Measurements from ENCODE around the gene FUZ.

FUZ gene

GRCh38 chr19:49772850-49773432 is 40.2 kb downstream of the FUZ start:
- H3K4me1 ChIP-seq, result peaks cover 7 to 31% (median 11%) of the 10 kb centered on the region in 10 experiments
- H3K9ac ChIP-seq, result 0 out of 22 replicates have a peak overlapping the region, but pooled peaks of 1 of the 11 experiments have one; percentile 13
- H3K36me3 ChIP-seq, result peaks cover 19 to 68% (median 45%) of the 10 kb centered on the region in 11 experiments; a peak in 18 of 22 replicates
- peaks cover 27 to 89% (median 65%) of the 10 kb centered on the region in 11 experiments; a peak in 18 of 22 replicates for H4K20me1 ChIP-seq
- no peak overlapping the region for H3K4me3 ChIP-seq
- H3K9me3 ChIP-seq (replicated peaks in 1 of 11), result no peaks in the 10 kb centered on the region
- no peak overlapping the region for H3K4me2 ChIP-seq
- no peak for TF ChIP-seq Cebpa-rat (IDR thresholded peaks at IDR 0.05)
- no peak overlapping the region for H3K27ac ChIP-seq
- no peaks in the 10 kb centered on the region for H3K27me3 ChIP-seq

GRCh38 chr19:49771674-49772139 is 41.4 kb downstream of the FUZ start:
- Histone ChIP-seq H3K9me3 (replicated peaks in 1 of 11) (no peaks in the 10 kb centered on the region), H3K4me2 (no peak overlapping the region), H3K4me1 (peaks cover 12 to 35% (median 17%) of the 10 kb centered on the region in 10 experiments), H3K36me3 (peaks cover 17 to 65% (median 43%) of the 10 kb centered on the region in 11 experiments; a peak in 18 of 22 replicates), H3K27me3 (no peaks in the 10 kb centered on the region), H3K4me3 (no peak overlapping the region), H3K27ac (no peak overlapping the region), H3K9ac (no peak overlapping the region), H4K20me1 (peaks cover 25 to 92% (median 67%) of the 10 kb centered on the region in 11 experiments; a peak in 18 of 22 replicates)
- TF ChIP-seq Cebpa-rat (IDR thresholded peaks at IDR 0.05), result no peak

GRCh38 chr19:49770529-49770928 is 42.6 kb downstream of the FUZ start:
- no peak overlapping the region for H3K4me2 ChIP-seq
- TF ChIP-seq Cebpa-rat (IDR thresholded peaks at IDR 0.05), result no peak
- H3K27ac ChIP-seq, result no peak overlapping the region
- peaks cover 10 to 54% (median 31%) of the 10 kb centered on the region in 11 experiments; a peak in 18 of 22 replicates for H3K36me3 ChIP-seq
- H4K20me1 ChIP-seq, result peaks cover 14 to 80% (median 56%) of the 10 kb centered on the region in 11 experiments; a peak in 18 of 22 replicates
- no peak overlapping the region for H3K4me3 ChIP-seq
- peaks cover 17 to 40% (median 21%) of the 10 kb centered on the region in 10 experiments for H3K4me1 ChIP-seq
- H3K27me3 ChIP-seq, result no peaks in the 10 kb centered on the region
- no peaks in the 10 kb centered on the region for H3K9me3 ChIP-seq (replicated peaks in 1 of 11)
- H3K9ac ChIP-seq, result no peak overlapping the region

- peaks cover 0 to 31% (median 16%) of the 10 kb centered on the region in 11 experiments; a peak in 14 of 22 replicates for H3K36me3 ChIP-seq
- no peaks in the 10 kb centered on the region for H3K9me3 ChIP-seq (replicated peaks in 1 of 11)
- peak overlapping the region; percentile 90 to 100 (median 98) for H3K4me2 ChIP-seq
- H3K4me1 ChIP-seq, result peaks cover 20 to 33% (median 24%) of the 10 kb centered on the region in 10 experiments
- H3K27me3 ChIP-seq, result no peaks in the 10 kb centered on the region
- TF ChIP-seq Cebpa-rat (IDR thresholded peaks at IDR 0.05), result no peak
- peak overlapping the region; percentile 75 to 93 (median 84) for H3K4me3 ChIP-seq
- peak overlapping the region; percentile 59 to 84 (median 78); a peak in 16 of 22 replicates for H3K27ac ChIP-seq
- H3K9ac ChIP-seq, result peak overlapping the region; percentile 75 to 95 (median 90)
- peaks cover 6 to 55% (median 35%) of the 10 kb centered on the region in 11 experiments; a peak in 16 of 22 replicates for H4K20me1 ChIP-seq
Observed at GRCh38 chr19:49767967-49768581, 45.0 kb downstream of the FUZ start.

- Histone ChIP-seq H3K9me3 (replicated peaks in 1 of 11) (no peaks in the 10 kb centered on the region), H3K4me2 (peak overlapping the region; percentile 90 to 100 (median 98)), H3K4me3 (peak overlapping the region; percentile 75 to 93 (median 84)), H3K9ac (peak overlapping the region; percentile 75 to 95 (median 90)), H3K4me1 (peaks cover 20 to 32% (median 24%) of the 10 kb centered on the region in 10 experiments), H3K36me3 (peaks cover 0 to 26% (median 16%) of the 10 kb centered on the region in 11 experiments; a peak in 10 of 22 replicates), H4K20me1 (peaks cover 6 to 49% (median 32%) of the 10 kb centered on the region in 11 experiments; a peak in 14 of 22 replicates), H3K27ac (peak overlapping the region; percentile 59 to 84 (median 78)), H3K27me3 (no peaks in the 10 kb centered on the region)
- no peak for TF ChIP-seq Cebpa-rat (IDR thresholded peaks at IDR 0.05)
Observed at GRCh38 chr19:49767381-49767780, 45.7 kb downstream of the FUZ start.

- Histone ChIP-seq H3K9me3 (replicated peaks in 1 of 11) (no peaks in the 10 kb centered on the region), H4K20me1 (peaks cover 6 to 44% (median 32%) of the 10 kb centered on the region in 11 experiments; a peak in 14 of 22 replicates), H3K27ac (peak within 1 kb of the TSS; percentile 73 to 84 (median 78)), H3K4me2 (peak within 1 kb of the TSS; percentile 90 to 100 (median 98)), H3K36me3 (peaks cover 0 to 25% (median 16%) of the 10 kb centered on the region in 11 experiments; a peak in 10 of 22 replicates), H3K9ac (peak within 1 kb of the TSS; percentile 75 to 95 (median 90)), H3K4me3 (peak within 1 kb of the TSS; percentile 75 to 93 (median 84)), H3K4me1 (peaks cover 20 to 32% (median 24%) of the 10 kb centered on the region in 10 experiments), H3K27me3 (no peaks in the 10 kb centered on the region)
- no peak for TF ChIP-seq Cebpa-rat (IDR thresholded peaks at IDR 0.05)
Observed at GRCh38 chr19:49766930-49767299, 46.2 kb downstream of the FUZ start, which contains the start of gene AP2A1. TSS of gene AP2A1 (plus strand) at chr19:49767001. CDS start at chr19:49767134, 133 bp downstream.

GRCh38 chr19:49766007-49766929 is 46.8 kb downstream of the FUZ start:
- TF ChIP-seq Cebpa-rat (IDR thresholded peaks at IDR 0.05), result no peak
- H3K36me3 ChIP-seq, result peaks cover 0 to 19% (median 11%) of the 10 kb centered on the region in 11 experiments; a peak in 9 of 22 replicates

GRCh38 chr19:49764341-49764740 is 48.8 kb downstream of the FUZ start:
- TF ChIP-seq Cebpa-rat (IDR thresholded peaks at IDR 0.05), result no peak
- Histone ChIP-seq H3K36me3 (0 out of 22 replicates have a peak, but pooled peaks cover 0 to 8% (median 0%) of the 10 kb centered on the region in 11 experiments), H3K9ac (no peak overlapping the region), H3K27me3 (no peaks in the 10 kb centered on the region), H3K4me1 (peaks cover 20 to 28% (median 24%) of the 10 kb centered on the region in 10 experiments), H4K20me1 (peaks cover 0 to 20% (median 13%) of the 10 kb centered on the region in 11 experiments; a peak in 12 of 22 replicates), H3K27ac (no peak overlapping the region), H3K9me3 (replicated peaks in 1 of 11) (no peaks in the 10 kb centered on the region), H3K4me2 (no peak overlapping the region), H3K4me3 (no peak overlapping the region)

More at GRCh38 chr19:49766007-49766929, 46.8 kb downstream of the FUZ start:
- peak overlapping the region; percentile 40 to 84 (median 52) for H3K4me3 ChIP-seq
- peaks cover 6 to 38% (median 30%) of the 10 kb centered on the region in 11 experiments; a peak in 14 of 22 replicates for H4K20me1 ChIP-seq
- no peaks in the 10 kb centered on the region for H3K27me3 ChIP-seq
- peak overlapping the region; percentile 49 to 83 (median 78); a peak in 21 of 22 replicates for H3K27ac ChIP-seq
- peak overlapping the region; percentile 56 to 77 (median 70) for H3K9ac ChIP-seq
- H3K4me1 ChIP-seq, result peaks cover 20 to 32% (median 24%) of the 10 kb centered on the region in 10 experiments
- H3K9me3 ChIP-seq (replicated peaks in 1 of 11), result no peaks in the 10 kb centered on the region
- peak overlapping the region; percentile 46 to 73 (median 61) for H3K4me2 ChIP-seq

Measured in BLaER1 treated with 17β-estradiol and CSF1 and Interleukin-3, amounts not matched to agents 10 nM and 100 nM (cell line).